Dedifferentiated amniotic fluid mesenchymal stem cell (primary cell): ENCODE data around the gene GALNT1.
"Not testable (repeated sequence)": the region's sequence is repeated elsewhere in the genome, so short reads cannot be mapped to it uniquely, and the experiment has no call there.

Experiments
- DNase-seq: peaks from one replicate; pipeline ENCODE4 v3.0.0-alpha.2; 2016; ENCODE audit errors: extremely low spot score

GALNT1 gene

GRCh38 chr18:35581546-35581897 lies at the start of gene GALNT1:
Gene GALNT1, plus strand, starts transcription at chr18:35581740. Its CDS starts 72,923 bp downstream, at chr18:35654663.
- no peak for DNase-seq

- no peak for DNase-seq
Observed at GRCh38 chr18:35533916-35534405, 47.6 kb upstream of the GALNT1 start.

GRCh38 chr18:35535297-35535696 lies 46.2 kb upstream of the GALNT1 start:
- no peak for DNase-seq

- no peak for DNase-seq
Observed at GRCh38 chr18:35542356-35542755, 39.2 kb upstream of the GALNT1 start.

- no peak for DNase-seq
Observed at GRCh38 chr18:35547008-35547605, 34.4 kb upstream of the GALNT1 start.

- no peak for DNase-seq
Observed at GRCh38 chr18:35549564-35549963, 32.0 kb upstream of the GALNT1 start.

- no peak for DNase-seq
Observed at GRCh38 chr18:35553300-35553699, 28.2 kb upstream of the GALNT1 start.

GRCh38 chr18:35555538-35555937 lies 26.0 kb upstream of the GALNT1 start:
- DNase-seq, result not testable (repeated sequence)

- no peak for DNase-seq
Observed at GRCh38 chr18:35559867-35560266, 21.7 kb upstream of the GALNT1 start.

GRCh38 chr18:35564795-35565453 lies 16.6 kb upstream of the GALNT1 start:
- no peak for DNase-seq

- DNase-seq, result no peak
Observed at GRCh38 chr18:35566019-35566418, 15.5 kb upstream of the GALNT1 start.

- no peak for DNase-seq
Observed at GRCh38 chr18:35570182-35570581, 11.4 kb upstream of the GALNT1 start.

- DNase-seq, result no peak
Observed at GRCh38 chr18:35571138-35571537, 10.4 kb upstream of the GALNT1 start.

- no peak for DNase-seq
Observed at GRCh38 chr18:35572644-35573043, 8.9 kb upstream of the GALNT1 start.

- no peak for DNase-seq
Observed at GRCh38 chr18:35573531-35573930, 8.0 kb upstream of the GALNT1 start.

- not testable (repeated sequence) for DNase-seq
Observed at GRCh38 chr18:35576240-35576845, 5.2 kb upstream of the GALNT1 start.

GRCh38 chr18:35577045-35577848 lies 4.3 kb upstream of the GALNT1 start:
- no peak for DNase-seq

- no peak for DNase-seq
Observed at GRCh38 chr18:35578481-35578880, 3.1 kb upstream of the GALNT1 start.

- DNase-seq, result no peak
Observed at GRCh38 chr18:35578936-35579335, 2.6 kb upstream of the GALNT1 start.

- DNase-seq, result peak; percentile 30
Observed at GRCh38 chr18:35580701-35581539, 620 bp upstream of the GALNT1 start.

- no peak for DNase-seq
Observed at GRCh38 chr18:35581898-35582641, 530 bp downstream of the GALNT1 start.
